ENCODE results near the gene AIMP1. TPM values are rescaled to one million over a fixed set of nuclear protein-coding genes. Genes with fewer than 3 reads are reported as not detected.

Gene AIMP1
- total RNA-seq, 2 donors from 2014 or later: 46.0 to 58.9 TPM

- Histone ChIP-seq H3K4me1 (ENCODE audit: control insufficient read depth, insufficient read depth, low read length) (no peaks in the 10 kb centered on the region), H3K4me3 (ENCODE audit: low read length) (no peak overlapping the region), H3K27me3 (ENCODE audit: control insufficient read depth, insufficient read depth, low read length, poor library complexity, severe bottlenecking) (no peaks in the 10 kb centered on the region), H3K27ac (ENCODE audit: low read depth, low read length) (no peak overlapping the region), H3K9me3 (ENCODE audit: control insufficient read depth, low read length) (no peaks in the 10 kb centered on the region), H3K9ac (ENCODE audit: extremely low read depth, low read length, poor library complexity, severe bottlenecking) (no peak overlapping the region), H3K36me3 (ENCODE audit: control insufficient read depth, insufficient read depth, low read length) (no peaks in the 10 kb centered on the region)
- TF ChIP-seq, protein P1, sequence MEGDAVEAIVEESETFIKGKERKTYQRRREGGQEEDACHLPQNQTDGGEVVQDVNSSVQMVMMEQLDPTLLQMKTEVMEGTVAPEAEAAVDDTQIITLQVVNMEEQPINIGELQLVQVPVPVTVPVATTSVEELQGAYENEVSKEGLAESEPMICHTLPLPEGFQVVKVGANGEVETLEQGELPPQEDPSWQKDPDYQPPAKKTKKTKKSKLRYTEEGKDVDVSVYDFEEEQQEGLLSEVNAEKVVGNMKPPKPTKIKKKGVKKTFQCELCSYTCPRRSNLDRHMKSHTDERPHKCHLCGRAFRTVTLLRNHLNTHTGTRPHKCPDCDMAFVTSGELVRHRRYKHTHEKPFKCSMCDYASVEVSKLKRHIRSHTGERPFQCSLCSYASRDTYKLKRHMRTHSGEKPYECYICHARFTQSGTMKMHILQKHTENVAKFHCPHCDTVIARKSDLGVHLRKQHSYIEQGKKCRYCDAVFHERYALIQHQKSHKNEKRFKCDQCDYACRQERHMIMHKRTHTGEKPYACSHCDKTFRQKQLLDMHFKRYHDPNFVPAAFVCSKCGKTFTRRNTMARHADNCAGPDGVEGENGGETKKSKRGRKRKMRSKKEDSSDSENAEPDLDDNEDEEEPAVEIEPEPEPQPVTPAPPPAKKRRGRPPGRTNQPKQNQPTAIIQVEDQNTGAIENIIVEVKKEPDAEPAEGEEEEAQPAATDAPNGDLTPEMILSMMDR (conservative IDR thresholded peaks at IDR 0.05): no peak
- H3K4me1 Mint-ChIP-seq: peaks cover 4% of the 10 kb centered on the region
- H3K9me3 Mint-ChIP-seq: no peaks in the 10 kb centered on the region
- no peak overlapping the region for H3K4me3 Mint-ChIP-seq
- no peaks in the 10 kb centered on the region for H3K36me3 Mint-ChIP-seq (ENCODE audit: low read depth)
- H3K27ac Mint-ChIP-seq: no peak overlapping the region
- no peak for DNase-seq
- no peaks in the 10 kb centered on the region for H3K27me3 Mint-ChIP-seq (ENCODE audit: insufficient read depth)
Measured at GRCh38 chr4:106371161-106371560, 54.8 kb downstream of the AIMP1 start.

GRCh38 chr4:106373026-106373425, 56.7 kb downstream of the AIMP1 start:
- Histone ChIP-seq H3K27me3 (ENCODE audit: control insufficient read depth, insufficient read depth, low read length, poor library complexity, severe bottlenecking) (no peaks in the 10 kb centered on the region), H3K9ac (ENCODE audit: extremely low read depth, low read length, poor library complexity, severe bottlenecking) (no peak overlapping the region), H3K4me1 (ENCODE audit: control insufficient read depth, insufficient read depth, low read length) (no peaks in the 10 kb centered on the region), H3K4me3 (ENCODE audit: low read length) (no peak overlapping the region), H3K9me3 (ENCODE audit: control insufficient read depth, low read length) (no peaks in the 10 kb centered on the region), H3K27ac (ENCODE audit: low read depth, low read length) (no peak overlapping the region), H3K36me3 (ENCODE audit: control insufficient read depth, insufficient read depth, low read length) (no peaks in the 10 kb centered on the region)
- no peak overlapping the region for H3K27ac Mint-ChIP-seq
- H3K4me3 Mint-ChIP-seq: no peak overlapping the region
- WGBS, 2 experiments (ENCODE audit: insufficient coverage in 1 of 2, insufficient read length in 1 of 2): 98% methylated on average over 3 of the region's 3 CpGs; no CpG with 5 or more reads in 1 of the 2 experiments
- H3K27me3 Mint-ChIP-seq (ENCODE audit: insufficient read depth): no peaks in the 10 kb centered on the region
- no peak for DNase-seq
- TF ChIP-seq, protein P1 (conservative IDR thresholded peaks at IDR 0.05): no peak
- H3K9me3 Mint-ChIP-seq: no peaks in the 10 kb centered on the region
- no peaks in the 10 kb centered on the region for H3K36me3 Mint-ChIP-seq (ENCODE audit: low read depth)
- peaks cover 4% of the 10 kb centered on the region for H3K4me1 Mint-ChIP-seq

DNA sequence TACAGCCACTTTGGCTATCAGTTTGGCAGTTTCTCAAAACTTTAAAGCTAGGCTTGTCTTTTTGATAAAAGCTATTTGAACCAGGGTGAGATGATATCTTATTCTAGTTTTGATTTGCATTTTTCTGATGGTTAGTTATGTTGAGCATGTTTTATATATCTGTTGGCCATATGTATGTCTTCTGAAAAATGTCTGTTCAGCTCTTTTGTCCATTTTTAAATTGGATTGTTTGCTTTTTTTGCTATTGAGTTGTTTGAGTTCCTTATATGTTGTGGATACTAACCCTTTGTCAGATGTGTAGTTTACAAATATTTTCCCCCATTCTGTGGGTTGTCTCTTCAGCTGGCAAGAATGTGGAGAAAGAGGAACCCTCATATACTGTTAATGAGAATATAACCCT, 63.8 kb downstream of the AIMP1 start:
- Mint-ChIP-seq H3K9me3 (no peaks in the 10 kb centered on the region), H3K27me3 (ENCODE audit: insufficient read depth) (no peaks in the 10 kb centered on the region), H3K4me1 (no peaks in the 10 kb centered on the region), H3K4me3 (no peak overlapping the region), H3K36me3 (ENCODE audit: low read depth) (no peaks in the 10 kb centered on the region), H3K27ac (no peak overlapping the region)
- TF ChIP-seq, protein P1 (conservative IDR thresholded peaks at IDR 0.05): no peak
- H3K27ac ChIP-seq (ENCODE audit: low read depth, low read length): no peak overlapping the region
- H3K9ac ChIP-seq (ENCODE audit: extremely low read depth, low read length, poor library complexity, severe bottlenecking): no peak overlapping the region
- H3K4me3 ChIP-seq (ENCODE audit: low read length): no peak overlapping the region
- DNase-seq: no peak
- peaks cover 5% of the 10 kb centered on the region for H3K27me3 ChIP-seq (ENCODE audit: control insufficient read depth, insufficient read depth, low read length, poor library complexity, severe bottlenecking)
- H3K4me1 ChIP-seq (ENCODE audit: control insufficient read depth, insufficient read depth, low read length): no peaks in the 10 kb centered on the region
- H3K36me3 ChIP-seq (ENCODE audit: control insufficient read depth, insufficient read depth, low read length): no peaks in the 10 kb centered on the region
- H3K9me3 ChIP-seq (ENCODE audit: control insufficient read depth, low read length): no peaks in the 10 kb centered on the region

Measured in endodermal cell (in vitro differentiated cells).